Astrocyte of the cerebellum (primary cell): ENCODE results near the gene PNPLA7.
"Not testable (repeated sequence)": the region's sequence is repeated elsewhere in the genome, so short reads cannot be mapped to it uniquely, and the experiment has no call there.

Source experiments
- DNase-seq: peaks from one replicate; pipeline ENCODE4 v3.0.0-alpha.2; 2011; ENCODE audit warnings: low read depth
- H3K4me3 ChIP-seq: 2 replicates; pipeline ENCODE4 v1.5.1; 2011; ENCODE audit warnings: mild to moderate bottlenecking, low read depth, low read length, moderate library complexity
- in situ Hi-C: cut with HindIII; loops from 2 replicates; pipeline ENCODE4 v1.10.0; 2017; ENCODE audit warnings: low sequenced_read_pairs
- TF ChIP-seq, protein P1 (sequence below): IDR thresholded peaks from 2 replicates; pipeline ENCODE4 v1.5.1; 2012; ENCODE audit warnings: low read length, low read depth, moderate library complexity, mild to moderate bottlenecking; ENCODE audit errors: missing control alignments

The PNPLA7 gene

DNA sequence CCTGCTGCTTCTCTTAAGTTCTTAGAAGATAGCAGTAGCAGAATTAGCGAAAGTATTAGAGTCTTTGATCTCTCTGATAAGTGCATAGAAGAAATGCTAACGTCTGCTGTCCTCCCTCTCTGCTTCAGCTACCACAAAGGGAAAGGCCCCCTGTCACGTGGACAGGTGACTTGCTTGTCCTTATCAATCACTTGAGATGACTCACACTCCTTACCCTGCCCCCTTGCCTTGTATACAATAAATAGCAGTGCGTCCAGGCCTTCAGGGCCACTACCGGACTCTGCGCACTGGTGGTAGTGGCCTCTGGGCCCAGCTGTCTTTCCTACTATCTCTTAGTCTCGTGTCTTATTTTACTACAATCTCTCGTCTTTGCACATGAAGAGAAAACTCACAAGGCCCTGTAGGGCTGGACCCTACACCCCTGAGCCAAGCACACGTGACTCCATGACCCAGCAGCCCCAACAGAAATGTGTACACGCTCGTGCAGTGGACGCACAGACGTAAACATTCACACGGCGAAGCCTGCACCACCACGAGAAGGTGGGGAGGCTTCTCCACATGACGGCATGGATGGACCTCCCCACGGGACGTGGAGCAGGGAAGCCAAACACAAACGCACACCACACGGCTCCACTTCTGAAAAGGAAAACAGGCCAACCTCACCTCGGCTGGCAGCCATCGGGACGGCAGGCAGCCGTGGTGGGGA, 38.3 kb downstream of the PNPLA7 start:
- in situ Hi-C loops: no loop called here
- no peak overlapping the region for H3K4me3 ChIP-seq
- TF ChIP-seq, protein P1, sequence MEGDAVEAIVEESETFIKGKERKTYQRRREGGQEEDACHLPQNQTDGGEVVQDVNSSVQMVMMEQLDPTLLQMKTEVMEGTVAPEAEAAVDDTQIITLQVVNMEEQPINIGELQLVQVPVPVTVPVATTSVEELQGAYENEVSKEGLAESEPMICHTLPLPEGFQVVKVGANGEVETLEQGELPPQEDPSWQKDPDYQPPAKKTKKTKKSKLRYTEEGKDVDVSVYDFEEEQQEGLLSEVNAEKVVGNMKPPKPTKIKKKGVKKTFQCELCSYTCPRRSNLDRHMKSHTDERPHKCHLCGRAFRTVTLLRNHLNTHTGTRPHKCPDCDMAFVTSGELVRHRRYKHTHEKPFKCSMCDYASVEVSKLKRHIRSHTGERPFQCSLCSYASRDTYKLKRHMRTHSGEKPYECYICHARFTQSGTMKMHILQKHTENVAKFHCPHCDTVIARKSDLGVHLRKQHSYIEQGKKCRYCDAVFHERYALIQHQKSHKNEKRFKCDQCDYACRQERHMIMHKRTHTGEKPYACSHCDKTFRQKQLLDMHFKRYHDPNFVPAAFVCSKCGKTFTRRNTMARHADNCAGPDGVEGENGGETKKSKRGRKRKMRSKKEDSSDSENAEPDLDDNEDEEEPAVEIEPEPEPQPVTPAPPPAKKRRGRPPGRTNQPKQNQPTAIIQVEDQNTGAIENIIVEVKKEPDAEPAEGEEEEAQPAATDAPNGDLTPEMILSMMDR: no peak

DNA sequence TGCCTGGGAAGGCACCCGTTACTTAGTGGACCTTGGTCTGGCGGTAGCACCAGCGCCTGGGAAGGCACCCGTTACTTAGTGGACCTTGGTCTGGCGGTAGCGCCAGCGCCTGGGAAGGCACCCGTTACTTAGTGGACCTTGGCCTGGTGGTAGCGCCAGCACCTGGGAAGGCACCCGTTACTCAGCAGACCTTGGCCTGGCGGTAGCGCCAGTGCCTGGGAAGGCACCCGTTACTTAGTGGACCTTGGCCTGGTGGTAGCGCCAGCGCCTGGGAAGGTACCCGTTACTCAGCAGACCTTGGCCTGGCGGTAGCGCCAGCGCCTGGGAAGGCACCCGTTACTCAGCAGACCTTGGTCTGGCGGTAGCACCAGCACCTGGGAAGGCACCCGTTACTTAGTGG, 39.1 kb downstream of the PNPLA7 start:
- H3K4me3 ChIP-seq, in situ Hi-C loops, DNase-seq: not testable (repeated sequence)

More for the DNA sequence above, 38.3 kb downstream of the PNPLA7 start:
- no peak for DNase-seq

DNA sequence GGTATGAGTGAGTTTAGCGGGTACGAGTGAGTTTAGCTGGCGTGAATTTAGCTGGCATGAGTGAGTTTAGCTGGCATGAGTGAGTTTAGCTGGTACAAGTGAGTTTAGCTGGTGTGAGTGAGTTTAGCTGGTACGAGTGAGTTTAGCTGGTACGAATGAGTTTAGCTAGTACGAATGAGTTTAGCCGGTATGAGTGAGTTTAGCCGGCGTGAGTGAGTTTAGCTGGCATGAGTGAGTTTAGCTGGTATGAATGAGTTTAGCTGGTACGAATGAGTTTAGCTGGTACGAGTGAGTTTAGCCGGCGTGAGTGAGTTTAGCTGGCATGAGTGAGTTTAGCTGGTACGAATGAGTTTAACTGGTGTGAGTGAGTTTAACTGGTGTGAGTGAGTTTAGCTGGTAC, 41.0 kb downstream of the PNPLA7 start:
- TF ChIP-seq, protein P1: no peak
- no peak for DNase-seq
- in situ Hi-C loops: no loop called here
- H3K4me3 ChIP-seq: no peak overlapping the region

DNA sequence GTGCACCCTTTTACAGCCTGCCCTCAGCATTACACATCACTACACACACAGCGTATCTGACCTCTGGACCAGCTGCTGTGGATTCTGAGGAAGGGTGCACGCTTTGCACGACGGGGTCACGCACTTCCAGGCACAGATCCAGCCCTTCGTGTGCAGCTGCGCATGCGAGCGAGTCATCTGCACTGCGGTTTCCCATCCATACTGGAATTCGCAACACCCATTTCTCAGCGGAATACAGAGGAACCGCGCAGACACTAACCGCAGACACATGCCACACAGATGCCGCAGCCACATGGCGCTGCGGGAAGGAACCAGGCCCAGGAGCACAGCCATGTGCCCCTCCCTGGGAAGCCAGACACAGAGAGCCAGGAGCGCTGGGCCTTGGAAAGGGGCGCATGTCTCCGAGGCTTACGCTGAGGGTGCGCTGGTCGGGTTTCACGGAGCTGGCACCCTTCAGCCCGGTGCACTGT, 43.5 kb downstream of the PNPLA7 start:
- no peak for DNase-seq
- in situ Hi-C loops: no loop called here
- TF ChIP-seq, protein P1: no peak
- H3K4me3 ChIP-seq: no peak overlapping the region

DNA sequence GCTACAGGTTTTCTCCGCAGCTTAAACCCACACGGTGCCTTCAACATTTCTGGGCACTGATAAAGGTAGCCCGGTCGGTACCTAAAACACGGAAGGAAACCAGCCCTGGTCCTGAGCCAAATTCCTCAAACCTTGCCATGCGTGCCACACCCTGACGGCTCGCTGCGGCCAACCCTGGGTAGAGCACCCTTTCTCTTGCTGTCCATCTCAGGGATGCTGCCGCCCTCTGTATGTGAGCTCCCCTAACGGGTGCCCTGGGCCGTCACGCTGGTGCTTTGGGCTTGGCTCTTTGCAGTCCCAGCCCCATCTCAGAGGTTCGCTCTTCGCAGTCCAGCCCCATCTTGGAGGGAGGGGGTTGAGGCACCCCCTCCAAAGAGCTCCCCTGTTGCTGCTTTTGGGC, 43.9 kb downstream of the PNPLA7 start:
- H3K4me3 ChIP-seq: no peak overlapping the region
- TF ChIP-seq, protein P1: no peak
- in situ Hi-C loops: no loop called here
- no peak for DNase-seq

DNA sequence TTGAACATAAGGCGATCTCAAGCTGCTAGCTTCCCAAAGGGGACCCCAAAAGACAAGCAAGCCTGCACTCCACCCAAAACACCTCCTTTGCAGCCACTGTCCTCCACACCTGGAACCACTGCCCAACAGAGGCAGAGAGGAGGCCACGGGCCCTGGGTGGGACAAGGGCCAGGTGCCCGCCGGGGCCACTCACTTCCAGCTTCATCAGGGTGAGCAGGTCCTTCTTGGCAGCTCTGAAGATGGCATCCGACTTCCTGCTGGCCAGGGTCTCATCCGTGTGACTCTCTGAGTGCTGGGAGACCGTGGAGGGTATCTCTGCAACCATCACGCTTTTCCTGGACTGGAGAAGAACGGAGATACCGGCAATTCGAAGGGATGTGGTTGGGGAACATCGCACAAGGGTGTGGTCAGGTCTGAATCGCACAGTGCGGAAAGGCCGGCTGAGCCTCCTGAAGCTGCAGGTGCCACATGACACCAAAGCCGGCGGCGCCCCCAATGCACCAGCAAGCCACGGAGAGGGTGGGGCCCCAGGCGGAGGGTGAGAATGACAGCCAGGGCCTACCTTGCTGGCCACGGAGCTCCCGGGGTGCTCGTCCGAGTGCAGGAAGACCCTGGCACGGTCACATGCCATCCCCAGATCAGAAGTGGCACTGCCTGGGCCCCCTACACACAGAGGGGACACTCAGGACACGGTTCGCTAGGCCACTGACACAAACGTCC, 44.6 kb downstream of the PNPLA7 start:
- in situ Hi-C loops: no loop called here
- no peak overlapping the region for H3K4me3 ChIP-seq
- DNase-seq: no peak
- TF ChIP-seq, protein P1: no peak

DNA sequence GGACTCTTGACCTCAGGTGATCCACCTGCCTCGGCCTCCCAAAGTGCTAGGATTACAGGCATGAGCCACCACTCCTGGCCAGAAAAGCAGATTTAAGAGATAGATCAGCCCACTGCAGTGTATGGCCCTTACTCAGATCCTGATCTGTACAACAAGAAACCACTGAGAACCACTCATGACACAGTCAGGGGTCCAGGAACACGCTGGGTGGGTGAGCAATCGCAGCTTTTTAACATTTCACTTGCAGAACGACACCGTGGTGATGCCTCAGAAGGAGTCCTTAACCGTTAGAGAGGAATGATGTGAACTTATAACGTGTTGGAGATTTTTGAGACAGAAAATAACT, 45.8 kb downstream of the PNPLA7 start:
- TF ChIP-seq, protein P1: no peak
- no peak for DNase-seq
- in situ Hi-C loops: no loop called here
- no peak overlapping the region for H3K4me3 ChIP-seq
